IPS DF 4.7 (cell line): Measurements from ENCODE around the gene FAM181B.

ENCODE experiments used
- DNase-seq: peaks from one replicate; pipeline ENCODE4 v3.0.0-alpha.2; 2013; ENCODE audit warnings: low spot score; ENCODE audit errors: extremely low read depth

Gene FAM181B, protein sequence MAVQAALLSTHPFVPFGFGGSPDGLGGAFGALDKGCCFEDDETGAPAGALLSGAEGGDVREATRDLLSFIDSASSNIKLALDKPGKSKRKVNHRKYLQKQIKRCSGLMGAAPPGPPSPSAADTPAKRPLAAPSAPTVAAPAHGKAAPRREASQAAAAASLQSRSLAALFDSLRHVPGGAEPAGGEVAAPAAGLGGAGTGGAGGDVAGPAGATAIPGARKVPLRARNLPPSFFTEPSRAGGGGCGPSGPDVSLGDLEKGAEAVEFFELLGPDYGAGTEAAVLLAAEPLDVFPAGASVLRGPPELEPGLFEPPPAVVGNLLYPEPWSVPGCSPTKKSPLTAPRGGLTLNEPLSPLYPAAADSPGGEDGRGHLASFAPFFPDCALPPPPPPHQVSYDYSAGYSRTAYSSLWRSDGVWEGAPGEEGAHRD

DNA sequence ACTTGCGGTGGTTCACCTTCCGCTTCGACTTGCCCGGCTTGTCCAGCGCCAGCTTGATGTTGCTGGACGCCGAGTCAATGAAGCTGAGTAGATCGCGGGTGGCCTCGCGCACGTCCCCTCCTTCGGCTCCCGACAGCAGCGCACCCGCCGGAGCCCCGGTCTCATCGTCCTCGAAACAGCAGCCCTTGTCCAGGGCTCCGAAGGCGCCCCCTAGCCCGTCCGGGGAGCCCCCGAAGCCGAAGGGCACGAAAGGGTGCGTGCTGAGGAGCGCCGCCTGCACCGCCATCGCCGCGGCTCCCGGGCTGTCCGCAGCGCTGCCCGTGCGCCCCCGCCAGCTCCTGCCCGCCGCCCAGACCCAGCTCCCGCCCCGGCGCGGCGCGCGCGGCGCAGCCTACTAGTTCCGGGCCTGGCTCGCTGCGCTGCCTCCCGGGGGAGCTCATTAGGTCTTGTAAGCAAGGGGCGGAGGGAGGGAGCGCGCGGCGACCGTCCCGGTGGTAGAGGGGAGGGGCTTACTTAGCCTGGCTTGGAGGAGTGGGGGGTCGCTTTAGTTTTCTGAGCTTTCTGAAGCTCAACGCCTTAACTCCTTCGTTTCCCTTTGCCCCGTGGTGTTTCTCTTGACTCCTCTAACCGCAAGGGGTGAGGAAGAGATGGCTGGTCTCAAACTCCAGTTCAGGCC, at the start of gene FAM181B:
TSS of gene FAM181B (minus strand) at position 421 of the 676 bp plus-strand sequence. CDS start at position 286, 135 bp downstream.
- no peak for DNase-seq

DNA sequence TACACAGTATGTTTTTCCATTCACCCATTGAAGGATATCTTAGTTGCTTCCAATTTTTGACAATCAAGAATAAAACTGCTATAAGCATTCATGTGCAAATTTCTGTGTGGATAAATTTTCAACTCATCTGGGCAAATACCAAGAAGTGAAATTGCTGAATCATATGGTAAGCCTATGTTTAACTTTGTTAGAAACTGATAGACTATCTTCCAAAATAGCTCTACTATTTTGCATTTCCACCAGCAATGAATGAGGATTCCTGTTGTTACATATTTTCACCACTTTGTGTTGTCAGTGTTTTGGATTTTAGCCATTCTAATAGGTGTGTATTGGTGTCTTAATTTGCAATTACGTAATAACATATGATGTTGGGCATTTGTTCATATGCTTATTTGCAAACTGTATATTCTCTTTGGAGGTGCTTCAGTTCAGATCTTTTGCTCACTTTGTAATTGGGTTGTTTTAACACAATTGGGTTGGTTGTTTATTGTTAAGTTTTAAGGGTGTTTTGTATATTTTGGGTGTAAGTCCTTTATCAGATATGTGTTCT, 49.2 kb upstream of the FAM181B start:
- DNase-seq = no peak

DNA sequence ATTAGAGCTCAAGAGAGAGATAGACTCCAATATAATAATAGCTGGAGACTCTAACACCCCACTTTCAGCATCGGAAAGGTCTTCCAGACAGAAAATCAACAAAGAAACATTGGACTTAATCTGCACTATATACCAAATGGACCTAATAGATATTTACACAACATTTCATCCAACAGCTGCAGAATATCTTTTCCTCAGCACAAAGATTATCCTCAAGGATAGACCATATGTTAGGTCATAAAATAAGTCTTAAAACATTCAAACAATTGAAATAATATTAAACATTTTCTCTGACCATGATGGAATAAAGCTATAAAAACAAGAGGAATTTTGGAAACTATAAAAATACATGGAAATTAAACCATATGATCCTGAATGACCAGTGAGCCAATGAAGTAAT, 45.1 kb upstream of the FAM181B start:
- DNase-seq = no peak

DNA sequence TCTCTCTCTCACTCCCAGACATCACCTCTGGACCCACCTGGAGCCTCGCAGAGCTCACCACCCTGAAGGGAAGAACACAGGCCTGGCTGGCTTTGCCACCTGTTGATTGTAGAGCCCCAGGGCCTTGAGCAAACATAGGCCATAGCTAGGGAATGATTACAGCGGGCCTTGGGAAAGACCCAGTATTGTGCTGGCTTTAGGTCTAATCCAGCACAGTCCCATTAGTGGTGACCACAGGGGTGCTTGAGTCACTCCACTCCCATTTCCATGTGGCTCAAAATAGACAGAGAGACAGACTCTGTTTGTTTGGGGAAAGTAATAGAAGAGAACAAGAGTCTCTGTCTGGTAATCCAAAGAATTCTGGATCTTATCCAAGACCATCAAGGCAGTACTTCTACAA, 42.7 kb upstream of the FAM181B start:
- DNase-seq = no peak

DNA sequence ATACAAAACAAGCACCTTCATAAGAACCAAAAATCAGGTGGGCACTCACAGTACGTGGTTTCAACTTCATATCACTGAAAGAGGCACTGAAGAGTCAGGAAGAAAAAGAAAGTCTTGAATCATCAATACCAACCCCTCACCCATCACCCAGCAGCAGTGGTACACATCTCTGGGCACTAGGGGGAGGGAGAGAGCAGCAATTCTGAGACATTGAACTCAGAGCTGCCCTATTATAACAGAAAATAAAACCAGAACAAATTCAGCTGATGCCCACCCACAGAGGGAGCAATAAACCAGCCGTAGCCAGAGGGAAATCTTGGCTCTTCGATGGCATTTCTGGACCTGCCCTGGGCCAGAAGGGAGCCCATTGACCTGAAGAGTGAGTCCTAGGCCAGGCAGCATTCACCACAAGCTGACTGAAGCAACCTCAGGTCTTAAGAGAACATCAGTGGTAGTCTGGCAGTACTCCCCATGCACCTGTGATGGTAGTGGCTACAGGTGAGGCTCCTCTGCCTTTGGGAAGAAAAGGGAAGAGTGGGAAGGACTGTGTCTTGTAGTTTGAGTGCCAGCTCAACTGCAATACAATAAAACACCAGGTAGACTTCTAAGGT, 42.2 kb upstream of the FAM181B start:
- peak; percentile 51 for DNase-seq

DNA sequence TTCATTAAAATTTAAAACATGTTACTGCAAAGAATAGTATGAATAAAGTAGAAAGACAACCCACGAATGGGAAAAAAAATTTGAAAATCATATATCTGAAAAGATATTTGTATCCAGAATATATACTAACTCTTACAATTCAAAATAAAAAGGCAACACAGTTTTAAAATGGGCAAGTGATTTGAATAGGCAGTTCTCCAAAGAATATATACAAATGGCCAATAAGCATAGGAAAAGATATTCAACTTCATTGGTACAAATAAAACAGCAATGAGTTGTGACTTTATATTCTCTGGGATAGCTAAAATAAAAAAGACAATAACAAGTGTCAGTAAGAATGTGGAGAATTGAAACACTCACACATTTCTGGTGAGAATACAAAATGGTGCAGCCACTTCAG, 41.6 kb upstream of the FAM181B start:
- DNase-seq = no peak

DNA sequence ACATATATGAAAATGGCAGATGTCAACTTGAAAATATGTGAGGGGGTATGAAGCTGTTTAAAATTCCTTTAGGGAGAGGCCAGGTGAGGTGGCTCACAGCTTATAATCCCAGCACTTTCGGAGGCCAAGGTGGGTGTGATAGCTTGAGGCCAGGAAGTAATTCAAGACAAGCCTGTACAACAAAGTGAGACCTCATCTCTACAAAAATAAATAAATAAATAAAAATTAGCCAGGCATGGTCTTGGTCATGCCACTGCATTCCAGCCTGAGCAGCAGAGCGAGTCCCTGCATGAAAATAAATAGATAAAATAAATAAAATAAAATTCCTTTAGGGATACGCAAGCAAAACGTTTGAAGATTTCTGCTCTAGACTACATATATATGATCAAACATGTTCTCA, 38.1 kb upstream of the FAM181B start:
- no peak for DNase-seq

DNA sequence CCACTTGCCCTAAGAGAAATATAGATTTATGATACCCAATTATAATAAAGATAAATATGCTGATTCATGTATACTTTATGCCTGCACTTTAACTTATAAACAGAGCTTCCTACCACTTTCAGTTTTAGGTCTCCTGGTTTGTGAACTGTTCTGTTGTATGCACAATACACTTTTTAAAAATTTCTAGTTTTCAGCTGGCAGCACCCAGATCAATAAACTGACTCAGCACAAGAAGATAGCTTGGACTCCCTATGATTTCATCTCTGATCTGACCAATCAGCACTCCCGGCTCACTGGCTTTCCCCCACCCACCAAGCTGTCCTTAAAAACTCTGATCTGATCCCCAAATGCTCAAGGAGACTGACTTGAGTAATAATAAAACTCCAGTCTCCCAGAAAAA, 33.5 kb upstream of the FAM181B start:
- DNase-seq = no peak

DNA sequence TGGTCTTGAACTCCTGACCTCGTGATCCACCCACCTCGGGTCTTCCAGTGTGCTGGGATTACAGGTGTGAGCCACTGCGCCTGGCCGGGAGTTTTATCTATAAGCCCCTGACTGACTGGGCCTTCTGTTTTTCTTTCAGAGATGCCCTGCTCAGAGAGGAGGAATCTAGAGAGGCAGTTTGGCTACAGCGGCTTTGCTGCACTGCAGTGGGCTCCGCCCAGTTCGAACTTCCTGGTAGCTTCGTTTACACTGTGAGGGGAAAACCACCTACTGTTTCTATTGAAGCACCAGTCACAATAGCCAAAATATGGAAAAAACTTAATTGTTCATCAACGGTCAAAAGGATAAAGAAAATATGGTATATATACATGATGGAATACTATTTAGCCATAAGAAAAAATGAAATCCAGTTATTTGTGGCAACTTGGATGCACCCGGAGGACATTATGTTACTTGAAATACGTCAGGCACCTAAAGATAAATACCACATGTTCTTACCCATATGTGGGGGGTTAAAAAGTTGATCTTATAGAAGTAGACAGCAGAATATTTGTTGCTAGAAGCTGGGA, 31.9 kb upstream of the FAM181B start:
- no peak for DNase-seq

DNA sequence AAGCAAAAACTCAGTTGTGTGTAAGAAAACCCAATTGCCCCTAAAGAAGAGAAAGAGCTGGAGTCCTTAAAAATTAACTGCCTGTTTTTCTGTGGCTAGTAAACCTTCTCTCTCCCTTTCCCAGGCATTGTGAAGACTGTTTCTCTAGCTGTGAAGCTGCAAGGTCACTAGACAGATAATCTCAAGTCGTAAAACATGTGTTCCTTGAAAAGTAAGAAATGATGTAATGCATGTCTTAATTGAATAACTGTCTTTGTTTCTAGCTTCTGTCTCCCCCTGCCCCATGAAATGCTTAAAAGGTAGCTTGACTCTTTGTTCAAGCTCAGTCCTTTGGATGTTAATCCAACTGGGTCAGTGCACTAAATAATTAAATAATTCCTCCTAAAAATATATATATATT, 29.5 kb upstream of the FAM181B start:
- DNase-seq = no peak

DNA sequence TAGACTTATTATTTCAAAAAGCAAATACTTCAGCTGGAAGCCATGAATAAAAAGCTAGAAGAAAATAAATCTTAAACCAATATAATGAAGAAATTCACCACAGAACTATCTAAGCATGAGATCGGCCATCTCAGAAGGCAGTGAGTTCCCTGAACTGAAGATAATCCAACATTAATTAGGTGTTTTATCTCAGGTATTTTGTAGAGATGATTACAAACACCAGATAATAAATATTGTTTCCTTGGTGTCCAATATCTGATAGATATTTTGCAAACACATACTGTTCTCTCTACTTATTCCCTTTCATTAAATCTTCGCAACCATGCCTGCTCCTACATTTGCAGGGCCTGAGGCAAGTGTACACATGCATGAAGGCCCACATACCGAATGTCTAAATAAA, 26.0 kb upstream of the FAM181B start:
- DNase-seq = no peak

DNA sequence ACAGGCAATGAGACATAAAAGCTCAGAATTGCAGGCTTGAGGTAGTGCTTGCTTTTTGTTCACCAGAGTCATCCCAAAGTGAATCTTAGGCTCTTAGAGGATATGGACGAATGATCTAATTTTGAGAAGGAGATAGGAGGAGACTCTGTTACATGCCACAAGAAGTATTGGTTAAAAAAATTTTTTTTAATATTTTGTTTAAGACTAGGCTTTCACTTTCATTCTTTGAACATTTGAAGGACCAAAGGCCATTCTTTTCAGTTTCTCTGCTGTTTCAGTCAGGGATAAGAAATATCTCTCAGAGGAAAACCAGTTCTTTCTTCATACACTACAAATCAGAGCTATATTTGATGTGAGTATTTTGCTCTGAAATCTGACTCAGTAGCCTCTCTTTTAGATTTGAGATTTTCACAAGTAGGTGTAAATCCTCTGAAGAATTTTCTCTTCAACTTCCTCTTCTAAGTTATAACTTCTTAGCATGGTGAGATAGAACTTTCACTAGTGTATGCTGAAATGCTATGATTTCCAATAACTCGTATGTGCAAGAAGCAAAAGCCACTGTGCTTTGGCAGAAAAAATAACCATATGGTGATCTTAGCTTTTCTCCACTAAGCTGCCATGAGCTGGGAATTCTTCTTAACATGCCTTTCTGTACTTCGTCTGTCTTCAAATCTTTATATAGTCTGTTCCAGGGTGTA, 24.1 kb upstream of the FAM181B start:
- no peak for DNase-seq

DNA sequence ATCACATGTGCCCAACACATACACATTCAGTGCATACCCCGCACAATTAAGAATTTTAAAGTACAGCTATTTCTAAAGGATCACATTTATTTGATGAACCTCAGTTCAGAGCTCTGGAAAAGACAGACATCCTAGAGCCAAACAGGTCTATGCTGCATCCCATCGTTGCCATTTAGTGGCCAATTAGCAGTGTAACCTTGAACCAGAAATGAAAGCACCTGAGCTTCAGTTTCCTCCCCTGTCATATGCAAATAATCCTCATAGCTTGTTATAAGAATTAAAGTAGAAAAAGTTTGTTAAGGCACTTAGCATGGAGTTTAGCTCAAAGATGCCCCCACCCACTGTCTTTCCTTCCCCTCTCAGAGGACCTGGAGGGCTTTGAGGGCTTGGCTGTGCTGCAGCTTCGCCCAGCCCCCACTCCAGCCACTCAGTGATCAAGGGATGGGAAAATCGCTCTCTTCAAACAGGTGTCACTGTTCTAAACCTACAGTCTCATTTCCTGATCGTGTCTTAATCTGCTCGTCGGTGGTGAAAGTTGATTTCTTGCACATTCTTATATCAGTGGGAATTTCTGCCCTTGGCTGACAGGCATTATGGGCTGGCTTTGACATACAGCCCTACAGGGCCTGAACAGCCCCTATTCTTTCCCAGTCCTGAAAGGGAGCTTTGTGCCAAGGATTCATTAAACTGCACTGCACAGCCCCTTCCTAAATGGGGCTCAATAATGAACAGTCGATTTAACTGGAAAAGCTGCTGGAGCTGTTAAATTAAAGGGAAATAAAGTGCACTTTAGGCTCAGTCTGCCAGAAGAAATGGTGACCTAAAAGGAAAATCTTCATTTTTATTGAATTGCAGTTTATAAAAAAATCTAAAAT, 23.3 kb upstream of the FAM181B start:
- no peak for DNase-seq

DNA sequence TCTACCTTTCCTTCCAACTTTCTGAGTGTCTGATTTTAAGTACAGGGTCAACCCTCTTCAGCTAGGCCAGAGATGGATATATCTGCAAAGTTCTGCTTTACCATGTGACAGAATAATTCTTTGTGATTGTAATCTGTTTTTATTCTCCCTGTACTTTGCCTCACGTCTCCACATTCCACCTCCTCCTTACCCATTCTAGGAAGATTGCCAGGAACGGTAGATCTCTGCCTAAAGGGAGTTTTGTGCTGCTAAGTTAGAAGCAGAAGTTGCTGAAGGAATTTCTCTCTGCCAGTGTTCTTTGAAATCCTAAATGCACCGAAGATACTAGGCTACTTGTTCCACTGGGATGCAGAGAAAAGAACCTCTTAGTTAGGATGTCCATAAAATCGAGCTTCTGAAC, 20.7 kb upstream of the FAM181B start:
- DNase-seq = no peak

DNA sequence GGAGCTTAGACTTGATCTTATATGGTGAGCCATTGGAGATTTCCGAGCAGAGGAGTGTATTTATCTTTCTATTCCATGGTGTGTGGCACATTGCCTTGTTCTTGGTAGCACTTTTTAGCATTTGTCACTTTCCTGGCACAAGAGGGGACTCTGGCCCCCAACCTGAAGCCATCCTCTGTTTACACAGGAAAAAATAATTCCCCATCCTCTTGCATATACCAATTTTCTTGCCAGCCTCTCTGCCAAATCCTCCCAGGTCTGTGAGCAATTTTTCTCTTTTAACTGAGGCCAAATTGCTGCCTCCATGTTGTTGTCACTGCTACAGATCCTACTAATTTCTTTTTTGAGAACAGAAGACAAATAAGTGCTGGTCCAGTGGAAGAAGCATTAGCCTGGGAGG, 20.3 kb upstream of the FAM181B start:
- DNase-seq = no peak

DNA sequence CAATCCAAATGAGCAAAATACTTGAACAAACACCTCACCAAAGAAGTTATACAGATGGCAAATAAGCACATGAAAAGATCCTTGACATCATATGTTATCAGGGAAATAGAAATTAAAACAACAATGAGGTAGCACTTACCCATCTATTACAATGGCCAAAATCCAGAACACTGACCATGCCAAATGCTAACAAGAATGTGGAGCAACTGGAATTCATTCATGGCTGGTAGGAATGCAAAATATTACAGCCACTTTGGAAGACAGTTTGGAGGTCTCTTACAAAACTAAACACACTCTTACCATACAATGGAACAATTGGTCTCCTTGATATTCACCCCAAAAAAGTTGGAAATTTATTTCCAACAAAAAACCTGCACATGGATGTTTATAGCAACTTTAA, 19.1 kb upstream of the FAM181B start:
- no peak for DNase-seq

DNA sequence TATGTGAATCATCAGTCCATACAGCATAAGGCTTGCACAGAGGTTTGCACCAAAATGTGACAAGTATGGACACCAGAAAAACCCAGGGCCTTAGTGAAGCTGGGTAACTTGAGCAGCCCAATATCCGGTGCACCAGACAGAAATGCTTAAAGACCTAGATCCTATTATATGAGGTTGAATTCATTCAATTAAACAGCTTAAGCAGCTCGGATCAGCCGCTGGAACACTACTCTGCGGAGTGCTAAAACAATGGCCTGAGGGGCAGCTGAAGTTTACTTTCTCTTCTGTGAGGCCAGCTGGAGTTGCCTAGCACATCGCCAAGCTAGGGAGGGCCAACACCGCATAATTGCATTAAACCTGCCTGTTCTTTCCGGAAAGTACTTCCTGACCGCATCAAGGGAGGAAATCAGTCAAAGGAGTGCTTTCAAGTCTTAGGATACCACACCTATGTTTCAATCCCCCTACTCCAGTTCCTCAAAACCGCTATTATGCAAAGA, 17.0 kb upstream of the FAM181B start:
- DNase-seq = no peak

DNA sequence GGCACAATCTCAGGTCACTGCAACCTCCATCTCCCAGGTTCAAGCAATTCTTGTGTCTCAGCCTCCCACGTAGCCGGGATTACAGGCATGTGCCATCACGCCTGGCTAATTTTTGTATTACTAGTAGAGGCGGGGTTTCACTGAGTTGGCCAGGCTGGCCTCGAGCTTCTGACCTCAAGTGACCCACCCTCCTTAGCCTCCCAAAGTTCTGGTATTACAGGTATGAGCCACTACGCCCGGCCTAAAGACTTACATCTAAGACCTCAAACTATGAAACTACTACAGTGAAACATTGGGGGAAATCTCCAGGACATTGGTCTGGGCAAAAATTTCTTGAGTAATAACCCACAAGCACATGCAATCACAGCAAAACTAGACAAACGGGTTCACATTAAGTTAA, 13.8 kb upstream of the FAM181B start:
- no peak for DNase-seq

DNA sequence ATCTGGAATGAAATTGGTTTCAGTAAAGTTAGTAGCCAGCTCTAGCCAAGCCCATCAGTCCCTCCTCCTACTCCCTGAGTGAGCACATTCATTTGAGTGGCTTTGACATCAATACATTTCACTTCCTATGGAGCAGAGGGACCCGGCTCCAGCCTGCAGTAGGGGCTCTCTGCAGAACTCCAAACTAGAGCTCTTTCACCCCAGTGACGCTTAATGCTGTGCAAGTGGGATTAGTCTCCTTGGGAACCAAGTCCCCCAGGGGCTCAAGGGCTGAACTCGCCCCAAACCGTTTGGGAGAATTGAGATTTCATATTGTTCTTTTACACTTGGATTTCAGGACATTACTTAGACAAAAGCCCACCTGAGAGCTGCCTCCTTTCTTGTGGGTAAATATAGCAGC, 4.4 kb upstream of the FAM181B start:
- DNase-seq = no peak

DNA sequence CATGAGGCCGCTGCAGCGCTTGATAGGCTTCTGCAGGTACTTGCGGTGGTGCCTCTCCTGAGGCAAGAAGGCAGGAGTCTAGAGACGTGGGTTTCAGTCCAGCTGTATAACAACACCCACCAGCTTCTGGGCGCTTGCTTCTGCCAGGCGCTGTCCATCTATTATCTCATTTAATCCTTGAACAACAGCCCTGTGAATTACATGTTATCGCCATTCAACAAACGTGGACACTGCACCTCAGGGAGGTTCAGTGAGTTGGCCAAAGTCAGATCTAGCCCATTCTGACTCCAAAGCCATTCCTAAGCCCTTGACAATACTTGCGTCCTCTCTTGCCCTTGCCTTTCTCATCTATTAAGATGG, 436 bp upstream of the FAM181B start:
- DNase-seq = no peak
